ENCODE measurements around the gene AKT2.
"Not testable (repeated sequence)": the region's sequence is repeated elsewhere in the genome, so short reads cannot be mapped to it uniquely, and the experiment has no call there.

Gene AKT2

GRCh38 chr19:40284501-40285352 lies at the start of gene AKT2:
TSS of gene AKT2 (minus strand) at chr19:40285345. CDS start at chr19:40265267, 20,078 bp downstream.
- peak within 1 kb of the TSS; percentile 90 for H3K27ac ChIP-seq
- TF ChIP-seq ZFX (IDR thresholded peaks at IDR 0.05; ENCODE audit: borderline replicate concordance) (no peak), CTCF (IDR thresholded peaks at IDR 0.05) (no peak)

- not testable (repeated sequence) for H3K27ac ChIP-seq
Measured at GRCh38 chr19:40333083-40333482, 47.9 kb upstream of the AKT2 start.

- no peak overlapping the region for H3K27ac ChIP-seq
- TF ChIP-seq CTCF (IDR thresholded peaks at IDR 0.05) (no peak), ZFX (IDR thresholded peaks at IDR 0.05; ENCODE audit: borderline replicate concordance) (no peak)
Measured at GRCh38 chr19:40332669-40333068, 47.5 kb upstream of the AKT2 start.

- TF ChIP-seq ZFX (IDR thresholded peaks at IDR 0.05; ENCODE audit: borderline replicate concordance) (no peak), CTCF (IDR thresholded peaks at IDR 0.05) (no peak)
- H3K27ac ChIP-seq, result no peak overlapping the region
Measured at GRCh38 chr19:40331052-40331451, 45.9 kb upstream of the AKT2 start.

- TF ChIP-seq CTCF (IDR thresholded peaks at IDR 0.05) (no peak), ZFX (IDR thresholded peaks at IDR 0.05; ENCODE audit: borderline replicate concordance) (no peak)
- no peak overlapping the region for H3K27ac ChIP-seq
Measured at GRCh38 chr19:40326201-40326600, 41.1 kb upstream of the AKT2 start.

GRCh38 chr19:40323705-40324104 lies 38.6 kb upstream of the AKT2 start:
- H3K27ac ChIP-seq, result no peak overlapping the region
- TF ChIP-seq CTCF (IDR thresholded peaks at IDR 0.05), result no peak
- no peak for TF ChIP-seq ZFX (IDR thresholded peaks at IDR 0.05; ENCODE audit: borderline replicate concordance)

GRCh38 chr19:40322951-40323615 lies 37.9 kb upstream of the AKT2 start:
- H3K27ac ChIP-seq, result no peak overlapping the region
- no peak for TF ChIP-seq CTCF (IDR thresholded peaks at IDR 0.05)
- no peak for TF ChIP-seq ZFX (IDR thresholded peaks at IDR 0.05; ENCODE audit: borderline replicate concordance)

Data from 22Rv1 (cell line).